HepG2 (cell line): ENCODE measurements around the gene AIP. TPM values are rescaled to one million over a fixed set of nuclear protein-coding genes. Genes with fewer than 3 reads are reported as not detected.

ENCODE experiments used
- ARID5B ChIP-seq: IDR thresholded peaks from 2 replicates; pipeline ENCODE4 v1.4.0; 2020; ENCODE audit warnings: mild to moderate bottlenecking, missing genetic modification reagents
- ATRX ChIP-seq: sonication (generic); formaldehyde crosslinking; IDR thresholded peaks from 2 replicates; pipeline ENCODE4 v1.4.0; 2020; ENCODE audit warnings: missing genetic modification reagents, borderline replicate concordance
- ETV6 ChIP-seq: sonication (generic); formaldehyde crosslinking; conservative IDR thresholded peaks from 2 replicates; pipeline ENCODE4 v1.4.0; 2020; ENCODE audit warnings: missing genetic modification reagents
- FOSL2 ChIP-seq: sonication (generic); formaldehyde crosslinking; IDR thresholded peaks from 2 replicates; pipeline ENCODE4 v1.4.0; 2020; ENCODE audit warnings: missing genetic modification reagents
- GABPB1 ChIP-seq: IDR thresholded peaks from 2 replicates; pipeline ENCODE4 v1.6.1; 2016; ENCODE audit warnings: mild to moderate bottlenecking, missing genetic modification reagents, moderate library complexity, missing compliant biosample characterization
- GZF1 ChIP-seq: sonication (generic); formaldehyde crosslinking; IDR thresholded peaks from 2 replicates; pipeline ENCODE4 v1.5.1; 2020; ENCODE audit warnings: mild to moderate bottlenecking, missing genetic modification reagents
- MED8 ChIP-seq: sonication (generic); formaldehyde crosslinking; IDR thresholded peaks from 2 replicates; pipeline ENCODE4 v1.8.1; 2023; ENCODE audit warnings: mild to moderate bottlenecking, missing genetic modification reagents; ENCODE audit not compliant: insufficient replicate concordance
- MEF2D ChIP-seq: sonication (generic); formaldehyde crosslinking; IDR thresholded peaks from 2 replicates; pipeline ENCODE4 v1.5.1; 2020; ENCODE audit warnings: mild to moderate bottlenecking, missing genetic modification reagents
- MXI1 ChIP-seq: IDR thresholded peaks from 3 replicates; pipeline ENCODE4 v1.6.1; 2012; ENCODE audit warnings: low read depth, low read length, inconsistent platforms, borderline replicate concordance
- MZF1 ChIP-seq: sonication (generic); formaldehyde crosslinking; IDR thresholded peaks from 2 replicates; pipeline ENCODE4 v1.8.1; 2023; ENCODE audit warnings: mild to moderate bottlenecking, missing genetic modification reagents, borderline replicate concordance
- NCOA2 ChIP-seq: sonication (generic); formaldehyde crosslinking; IDR thresholded peaks from 2 replicates; pipeline ENCODE4 v1.8.0; 2022; ENCODE audit warnings: inconsistent platforms
- POGK ChIP-seq: sonication (generic); formaldehyde crosslinking; conservative IDR thresholded peaks from 2 replicates; pipeline ENCODE4 v1.8.0; 2022; ENCODE audit warnings: mild to moderate bottlenecking, moderate library complexity, missing genetic modification reagents
- RELA ChIP-seq: sonication (generic); formaldehyde crosslinking; IDR thresholded peaks from 2 replicates; pipeline ENCODE4 v1.4.0; 2020; ENCODE audit warnings: missing genetic modification reagents
- SIN3A ChIP-seq: IDR thresholded peaks from 2 replicates; pipeline ENCODE4 v1.6.1; 2011; ENCODE audit warnings: low read depth, mild to moderate bottlenecking, control low read depth, low read length, borderline replicate concordance
- ZFP36L1 ChIP-seq: sonication (generic); formaldehyde crosslinking; IDR thresholded peaks from 2 replicates; pipeline ENCODE4 v1.8.0; 2022; ENCODE audit warnings: mild to moderate bottlenecking, missing genetic modification reagents, moderate library complexity
- ZNF235 ChIP-seq: sonication (generic); formaldehyde crosslinking; IDR thresholded peaks from 2 replicates; pipeline ENCODE4 v1.8.1; 2023; ENCODE audit warnings: mild to moderate bottlenecking, missing genetic modification reagents, borderline replicate concordance
- ZNF275 ChIP-seq: sonication (generic); formaldehyde crosslinking; IDR thresholded peaks from 2 replicates; pipeline ENCODE4 v1.8.0; 2022; ENCODE audit warnings: missing genetic modification reagents, mild to moderate bottlenecking, inconsistent platforms, borderline replicate concordance
- ZNF605 ChIP-seq: sonication (generic); formaldehyde crosslinking; IDR thresholded peaks from 2 replicates; pipeline ENCODE4 v1.8.0; 2022; ENCODE audit warnings: mild to moderate bottlenecking, missing genetic modification reagents
- ZNF780A ChIP-seq: sonication (generic); formaldehyde crosslinking; IDR thresholded peaks from 2 replicates; pipeline ENCODE4 v1.8.0; 2022; ENCODE audit warnings: mild to moderate bottlenecking, missing genetic modification reagents, moderate library complexity
- ZNF782 ChIP-seq: sonication (generic); formaldehyde crosslinking; IDR thresholded peaks from 2 replicates; pipeline ENCODE4 v1.4.0; 2020; ENCODE audit warnings: missing genetic modification reagents, mild to moderate bottlenecking, borderline replicate concordance
- ZNF839 ChIP-seq: sonication (generic); formaldehyde crosslinking; IDR thresholded peaks from 2 replicates; pipeline ENCODE4 v1.4.0; 2020; ENCODE audit warnings: missing genetic modification reagents, mild to moderate bottlenecking, borderline replicate concordance
- ZNF878 ChIP-seq: sonication (generic); formaldehyde crosslinking; IDR thresholded peaks from 2 replicates; pipeline ENCODE4 v1.8.1; 2023; ENCODE audit warnings: mild to moderate bottlenecking, missing genetic modification reagents, moderate library complexity
- polyA plus RNA-seq, 8 experiments: library from polyadenylated mRNA; depleted of rRNA in 3 of 8; stranded (reverse) in 7 of 8; unstranded in 1 of 8; fragments of >200 nt; fragmentation: Illumina TruSeq in 4 of 8; extraction: Trizol in 4 of 8; gene quantifications; 2 replicates each; pipeline versions ENCODE4 v1.2.1 to v1.2.3, GENCODE V29; 2011 to 2016; ENCODE audit warnings: low read depth in 4 of 8, missing spikeins in 1 of 8, mixed read lengths in 1 of 8; ENCODE audit not compliant: insufficient read depth in 1 of 8
- total RNA-seq, 5 experiments: library from RNA; depleted of rRNA; stranded (reverse); fragments of >200 nt; fragmentation: Illumina TruSeq; extraction: Trizol; gene quantifications; 2 replicates each; pipeline ENCODE4 v1.2.3, GENCODE V29; 2016; ENCODE audit warnings: low read depth in 1 of 5

The AIP gene
- total and polyA plus RNA-seq, 2 of the 13 experiments (the other 11 are each of a cell fraction or from before 2014, with no cell fraction given) = 51.8 to 110 TPM

GRCh38 chr11:67482827-67483798 lies at the start of gene AIP (continued):
- TF ChIP-seq MXI1 (peak; percentile 47; the same call in 1 of the 3 replicates), GZF1 (CRISPR knock-in tag) (peak; percentile 91), ARID5B (CRISPR knock-in tag) (peak; percentile 39; the same call in 1 of the 2 replicates), ZNF235 (CRISPR knock-in tag) (peak; percentile 96; the same call in 1 of the 2 replicates), GABPB1 (CRISPR knock-in tag) (peak; percentile 89), MZF1 (CRISPR knock-in tag) (no peak), ZNF878 (peak; percentile 97), ZFP36L1 (CRISPR knock-in tag) (peak; percentile 94), ZNF605 (CRISPR knock-in tag) (peak; percentile 99), ZNF839 (0 out of 2 replicates have a peak, but pooled peaks have one; percentile 93), ATRX (CRISPR knock-in tag) (no peak), FOSL2 (CRISPR knock-in tag) (0 out of 2 replicates have a peak, but pooled peaks have one; percentile 46), ZNF275 (CRISPR knock-in tag) (peak; percentile 98; the same call in 1 of the 2 replicates), ZNF782 (CRISPR knock-in tag) (peak; percentile 99), ETV6 (CRISPR knock-in tag) (peak; percentile 95), MED8 (CRISPR knock-in tag) (peak; percentile 53), NCOA2 (CRISPR knock-in tag) (peak; percentile 72), RELA (peak; percentile 85; the same call in 1 of the 2 replicates), SIN3A (peak; percentile 9; the same call in 1 of the 2 replicates), MEF2D (CRISPR knock-in tag) (peak; percentile 97), ZNF780A (CRISPR knock-in tag) (no peak), POGK (CRISPR knock-in tag) (peak; percentile 85)
